ENCODE results near the gene TAF1. TPM values are rescaled to one million over a fixed set of nuclear protein-coding genes. Genes with fewer than 3 reads are reported as not detected.
"Not testable (repeated sequence)": the region's sequence is repeated elsewhere in the genome, so short reads cannot be mapped to it uniquely, and the experiment has no call there.

TAF1 gene
- total and polyA plus RNA-seq, 2 of the 13 experiments (the other 11 are each of a cell fraction or from before 2014, with no cell fraction given): 8.1 to 17.7 TPM

DNA sequence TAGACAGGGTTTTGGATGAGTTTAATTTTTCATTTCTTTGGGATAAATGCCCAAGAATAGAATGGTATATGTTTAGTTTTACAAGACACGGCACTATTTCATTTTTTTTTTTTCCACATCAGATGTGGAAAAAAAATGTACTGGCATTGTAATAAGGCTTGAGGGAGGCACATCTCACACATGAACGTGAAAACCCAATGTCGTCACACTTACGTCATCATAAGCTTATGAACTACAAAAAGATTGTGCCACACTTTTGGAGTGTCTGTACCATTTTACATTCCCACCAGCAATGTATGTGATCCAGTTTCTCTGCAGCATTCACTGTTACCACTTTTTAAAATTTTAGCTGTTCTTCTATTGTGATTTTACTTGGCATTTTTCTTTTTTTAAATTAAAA is 74.2 kb downstream of the TAF1 start:
- no peaks in the 10 kb centered on the region for H3K79me2 ChIP-seq (ENCODE audit: insufficient read depth, low read length)
- H3K27ac ChIP-seq (ENCODE audit: extremely low read length, insufficient read depth, low read length): no peak overlapping the region
- H3K27me3 ChIP-seq (ENCODE audit: control insufficient read depth in 1 of 2, insufficient read depth in 2 of 2, low read length in 2 of 2): no peaks in the 10 kb centered on the region
- ATAC-seq: no peak
- H3K9me3 ChIP-seq (ENCODE audit: low read length): no peaks in the 10 kb centered on the region
- no peak overlapping the region for H2AFZ ChIP-seq (ENCODE audit: low read length)
- H3K4me1 ChIP-seq (ENCODE audit: insufficient read depth, low read length): no peaks in the 10 kb centered on the region
- FAIRE-seq: no peak
- H3K4me3 ChIP-seq (replicated peaks in 1 of 3; ENCODE audit: insufficient read depth in 1 of 3, low read depth in 2 of 3, low read length in 3 of 3): no peak overlapping the region
- DNase-seq (ENCODE audit: low spot score): no peak
- H4K20me1 ChIP-seq (ENCODE audit: insufficient read depth, low read length): no peaks in the 10 kb centered on the region
- 98% methylated on average over 3 of the region's 4 CpGs for WGBS (ENCODE audit: low lambda C conversion rate)
- CTCF ChIA-PET (ENCODE audit: low intra/inter-chr PET ratio, low total read pairs): no interaction called here
- in situ Hi-C loops (cut with HindIII; ENCODE audit: extremely low pct_ligation_motif_present, low pct_unique_long_range_greater_than_20kb) (no loop called here), intact Hi-C loops (cut with micrococcal nuclease; ENCODE audit: unreplicated experiment) (no loop called here)
- 0 out of 5 replicates have a peak, but pooled peaks cover 0 to 3% of the 10 kb centered on the region in 2 experiments for H3K36me3 ChIP-seq (replicated peaks in 1 of 2; ENCODE audit: control insufficient read depth in 1 of 2, insufficient read depth in 2 of 2, low read length in 2 of 2)
- no peak overlapping the region for H3K9ac ChIP-seq (ENCODE audit: insufficient read depth, low read depth, low read length)
- no peak overlapping the region for H3K4me2 ChIP-seq (ENCODE audit: low read depth, low read length)
- no TSS peak for BruUV-seq (replicated peaks)
- TF ChIP-seq RXRA (CRISPR knock-in tag; IDR thresholded peaks at IDR 0.05): no peak
- no peak for TF ChIP-seq SYNCRIP (IDR thresholded peaks at IDR 0.05; ENCODE audit: insufficient read depth, low read depth, low read length)
- TF ChIP-seq ZFP37 (CRISPR knock-in tag; IDR thresholded peaks at IDR 0.05; ENCODE audit: borderline replicate concordance): no peak
- TF ChIP-seq PREB (CRISPR knock-in tag; IDR thresholded peaks at IDR 0.05): no peak
- TF ChIP-seq ZFP36L1 (CRISPR knock-in tag; IDR thresholded peaks at IDR 0.05): no peak
- TF ChIP-seq, protein P1, sequence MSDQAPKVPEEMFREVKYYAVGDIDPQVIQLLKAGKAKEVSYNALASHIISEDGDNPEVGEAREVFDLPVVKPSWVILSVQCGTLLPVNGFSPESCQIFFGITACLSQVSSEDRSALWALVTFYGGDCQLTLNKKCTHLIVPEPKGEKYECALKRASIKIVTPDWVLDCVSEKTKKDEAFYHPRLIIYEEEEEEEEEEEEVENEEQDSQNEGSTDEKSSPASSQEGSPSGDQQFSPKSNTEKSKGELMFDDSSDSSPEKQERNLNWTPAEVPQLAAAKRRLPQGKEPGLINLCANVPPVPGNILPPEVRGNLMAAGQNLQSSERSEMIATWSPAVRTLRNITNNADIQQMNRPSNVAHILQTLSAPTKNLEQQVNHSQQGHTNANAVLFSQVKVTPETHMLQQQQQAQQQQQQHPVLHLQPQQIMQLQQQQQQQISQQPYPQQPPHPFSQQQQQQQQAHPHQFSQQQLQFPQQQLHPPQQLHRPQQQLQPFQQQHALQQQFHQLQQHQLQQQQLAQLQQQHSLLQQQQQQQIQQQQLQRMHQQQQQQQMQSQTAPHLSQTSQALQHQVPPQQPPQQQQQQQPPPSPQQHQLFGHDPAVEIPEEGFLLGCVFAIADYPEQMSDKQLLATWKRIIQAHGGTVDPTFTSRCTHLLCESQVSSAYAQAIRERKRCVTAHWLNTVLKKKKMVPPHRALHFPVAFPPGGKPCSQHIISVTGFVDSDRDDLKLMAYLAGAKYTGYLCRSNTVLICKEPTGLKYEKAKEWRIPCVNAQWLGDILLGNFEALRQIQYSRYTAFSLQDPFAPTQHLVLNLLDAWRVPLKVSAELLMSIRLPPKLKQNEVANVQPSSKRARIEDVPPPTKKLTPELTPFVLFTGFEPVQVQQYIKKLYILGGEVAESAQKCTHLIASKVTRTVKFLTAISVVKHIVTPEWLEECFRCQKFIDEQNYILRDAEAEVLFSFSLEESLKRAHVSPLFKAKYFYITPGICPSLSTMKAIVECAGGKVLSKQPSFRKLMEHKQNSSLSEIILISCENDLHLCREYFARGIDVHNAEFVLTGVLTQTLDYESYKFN (CRISPR knock-in tag; conservative IDR thresholded peaks at IDR 0.05): no peak
- POLR2A ChIA-PET: no interaction called here

- H3K27ac ChIP-seq (ENCODE audit: extremely low read length, insufficient read depth, low read length); H3K9ac ChIP-seq (ENCODE audit: insufficient read depth, low read depth, low read length); H3K4me2 ChIP-seq (ENCODE audit: low read depth, low read length); DNase-seq (ENCODE audit: low spot score); H4K20me1 ChIP-seq (ENCODE audit: insufficient read depth, low read length); H3K4me3 ChIP-seq (replicated peaks in 1 of 3; ENCODE audit: insufficient read depth in 1 of 3, low read depth in 2 of 3, low read length in 3 of 3); H3K36me3 ChIP-seq (replicated peaks in 1 of 2; ENCODE audit: control insufficient read depth in 1 of 2, insufficient read depth in 2 of 2, low read length in 2 of 2); ATAC-seq; in situ Hi-C loops (cut with HindIII; ENCODE audit: extremely low pct_ligation_motif_present, low pct_unique_long_range_greater_than_20kb); H3K27me3 ChIP-seq (ENCODE audit: control insufficient read depth in 1 of 2, insufficient read depth in 2 of 2, low read length in 2 of 2); POLR2A ChIA-PET; H3K9me3 ChIP-seq (ENCODE audit: low read length); FAIRE-seq; H3K79me2 ChIP-seq (ENCODE audit: insufficient read depth, low read length); CTCF ChIA-PET (ENCODE audit: low intra/inter-chr PET ratio, low total read pairs); H2AFZ ChIP-seq (ENCODE audit: low read length); BruUV-seq (replicated peaks); H3K4me1 ChIP-seq (ENCODE audit: insufficient read depth, low read length); intact Hi-C loops (cut with micrococcal nuclease; ENCODE audit: unreplicated experiment): not testable (repeated sequence)
- whole genome bisulfite sequencing (ENCODE audit: low lambda C conversion rate): 100% methylated on average over 2 of the region's 2 CpGs
Observed at GRCh38 chrX:71441809-71442208, 75.7 kb downstream of the TAF1 start.

Measured in HepG2 (cell line).